Fibroblast of the aortic adventitia (primary cell): ENCODE results near the gene SFT2D1. TPM values are rescaled to one million over a fixed set of nuclear protein-coding genes. Genes with fewer than 3 reads are reported as not detected.

Source experiments
- DNase-seq: peaks from one replicate; pipeline ENCODE4 v3.0.0-alpha.2; 2010; ENCODE audit warnings: low read depth
- H3K4me3 ChIP-seq: 2 replicates; pipeline ENCODE4 v1.5.1; 2011; ENCODE audit warnings: low read depth, mild to moderate bottlenecking, control low read depth, low read length, moderate library complexity
- total RNA-seq: library from RNA; depleted of rRNA; stranded (reverse); fragments of >200 nt; gene quantifications from 2 replicates; pipeline ENCODE4 v1.2.3, GENCODE V29; 2012; ENCODE audit warnings: low replicate concordance
- TF ChIP-seq, protein P1 (sequence below): IDR thresholded peaks from 2 replicates; pipeline ENCODE4 v1.5.1; 2011; ENCODE audit warnings: mild to moderate bottlenecking, low read length, control low read depth, inconsistent platforms; ENCODE audit not compliant: insufficient read depth

The SFT2D1 gene
- total RNA-seq, 1 donor: 37.7 TPM

DNA sequence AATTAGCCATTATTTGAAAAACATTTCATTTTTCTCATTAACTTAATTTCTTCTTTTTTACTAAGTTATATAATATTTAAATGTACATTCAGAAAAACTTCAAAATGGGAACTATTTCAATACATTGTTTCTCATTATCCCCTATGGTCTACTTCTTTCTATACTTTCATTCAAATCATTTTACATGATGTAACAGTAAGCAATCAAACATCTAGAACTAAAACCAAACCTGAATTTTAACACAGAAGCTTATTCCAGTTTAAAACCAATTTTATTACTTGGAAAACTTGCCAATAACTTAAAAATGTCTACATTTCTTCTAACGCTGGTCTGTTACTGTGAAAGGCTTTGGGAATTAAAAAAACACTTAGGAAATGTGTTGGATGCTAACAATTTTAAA is 29.5 kb downstream of the SFT2D1 start:
- TF ChIP-seq, protein P1, sequence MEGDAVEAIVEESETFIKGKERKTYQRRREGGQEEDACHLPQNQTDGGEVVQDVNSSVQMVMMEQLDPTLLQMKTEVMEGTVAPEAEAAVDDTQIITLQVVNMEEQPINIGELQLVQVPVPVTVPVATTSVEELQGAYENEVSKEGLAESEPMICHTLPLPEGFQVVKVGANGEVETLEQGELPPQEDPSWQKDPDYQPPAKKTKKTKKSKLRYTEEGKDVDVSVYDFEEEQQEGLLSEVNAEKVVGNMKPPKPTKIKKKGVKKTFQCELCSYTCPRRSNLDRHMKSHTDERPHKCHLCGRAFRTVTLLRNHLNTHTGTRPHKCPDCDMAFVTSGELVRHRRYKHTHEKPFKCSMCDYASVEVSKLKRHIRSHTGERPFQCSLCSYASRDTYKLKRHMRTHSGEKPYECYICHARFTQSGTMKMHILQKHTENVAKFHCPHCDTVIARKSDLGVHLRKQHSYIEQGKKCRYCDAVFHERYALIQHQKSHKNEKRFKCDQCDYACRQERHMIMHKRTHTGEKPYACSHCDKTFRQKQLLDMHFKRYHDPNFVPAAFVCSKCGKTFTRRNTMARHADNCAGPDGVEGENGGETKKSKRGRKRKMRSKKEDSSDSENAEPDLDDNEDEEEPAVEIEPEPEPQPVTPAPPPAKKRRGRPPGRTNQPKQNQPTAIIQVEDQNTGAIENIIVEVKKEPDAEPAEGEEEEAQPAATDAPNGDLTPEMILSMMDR: no peak
- peak; percentile 8 for DNase-seq
- H3K4me3 ChIP-seq: no peak overlapping the region

GRCh38 chr6:166310634-166311033 is 31.7 kb downstream of the SFT2D1 start:
- no peak for DNase-seq
- TF ChIP-seq, protein P1: no peak
- no peak overlapping the region for H3K4me3 ChIP-seq

DNA sequence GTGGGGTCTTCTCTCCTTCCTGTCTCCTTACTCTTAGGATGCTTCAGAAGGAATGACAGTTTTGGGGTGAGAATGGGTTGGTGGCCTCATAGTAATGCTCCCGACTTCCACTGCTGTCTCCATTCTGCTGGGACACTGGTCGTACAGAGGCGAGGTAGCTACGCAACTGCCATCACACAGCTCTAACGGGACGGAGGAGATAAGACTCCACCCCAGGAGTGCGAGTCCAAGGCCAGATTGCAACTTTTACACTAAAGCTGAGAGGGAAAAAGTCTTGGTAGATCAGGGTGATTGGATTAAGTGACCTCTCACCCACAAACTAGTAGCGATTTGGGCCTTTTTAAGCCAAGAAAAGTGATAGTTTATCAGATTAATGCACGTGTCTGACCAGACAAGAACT is 32.4 kb downstream of the SFT2D1 start:
- no peak for DNase-seq
- TF ChIP-seq, protein P1: no peak
- H3K4me3 ChIP-seq: no peak overlapping the region

- TF ChIP-seq, protein P1: no peak
- DNase-seq: no peak
- no peak overlapping the region for H3K4me3 ChIP-seq
Measured at GRCh38 chr6:166308769-166309589, 33.4 kb downstream of the SFT2D1 start.

- TF ChIP-seq, protein P1: no peak
- no peak for DNase-seq
- peak within 1 kb of the TSS; percentile 31 for H3K4me3 ChIP-seq
Measured at GRCh38 chr6:166308033-166308768, 34.1 kb downstream of the SFT2D1 start, which contains the start of gene PRR18. Gene PRR18 (minus strand): TSS chr6:166308392. CDS start chr6:166308142, 250 bp downstream.

DNA sequence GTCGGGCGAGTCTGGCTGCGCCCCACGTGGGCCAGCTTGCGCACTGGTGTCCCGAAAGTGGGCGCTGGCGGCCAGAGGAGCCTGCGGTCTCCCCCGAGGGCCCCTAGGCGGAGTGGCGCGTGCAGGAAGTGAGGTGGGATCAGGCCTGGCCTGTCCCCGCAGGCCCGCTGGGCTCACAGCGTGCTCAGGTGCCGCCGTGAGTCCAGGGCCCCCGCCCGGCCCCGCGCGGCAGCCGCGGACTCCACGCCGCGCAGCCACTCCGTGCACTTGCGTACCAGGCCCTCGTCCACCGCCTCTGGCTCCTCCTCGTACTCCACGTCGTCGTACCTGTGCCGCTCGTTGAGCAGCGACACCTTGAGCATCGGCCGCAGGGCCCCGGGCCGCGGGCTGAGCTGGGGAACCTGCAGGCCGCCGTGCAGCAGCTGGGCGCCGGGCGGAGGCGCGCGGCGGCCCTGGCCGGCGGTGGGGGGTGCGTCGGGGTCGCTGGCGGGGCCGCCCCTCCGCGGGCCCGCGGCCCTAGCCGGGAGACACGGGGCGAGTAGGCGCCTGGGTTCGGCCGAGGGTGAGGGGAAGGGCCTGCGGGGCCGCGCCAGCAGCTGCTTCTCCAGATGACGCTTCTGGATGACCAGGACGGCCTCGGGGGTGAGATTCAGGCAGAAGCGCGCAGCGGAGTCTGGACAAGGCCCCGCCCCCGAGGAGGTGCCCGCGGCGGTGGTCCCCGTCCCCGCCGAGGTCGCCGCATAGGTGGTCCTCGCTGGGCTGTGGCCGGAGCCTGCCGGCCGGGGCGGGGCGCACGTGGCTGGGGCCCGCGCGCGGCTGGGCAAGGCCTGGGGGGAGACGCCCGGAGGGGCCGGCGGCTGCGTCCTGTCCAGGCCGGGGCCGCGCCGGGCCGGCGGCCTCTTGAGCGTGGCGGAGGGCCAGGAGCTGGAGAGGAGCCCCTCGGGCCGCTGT is 35.0 kb downstream of the SFT2D1 start:
- TF ChIP-seq, protein P1: no peak
- peak overlapping the region; percentile 31 for H3K4me3 ChIP-seq
- no peak for DNase-seq
